ENCODE measurements around the gene VCPKMT. TPM values are rescaled to one million over a fixed set of nuclear protein-coding genes. Genes with fewer than 3 reads are reported as not detected.
A peak's percentile ranks its signal among the peaks of the same experiment; 100 is the strongest.

The VCPKMT gene
- total and polyA plus RNA-seq, 9 of the 15 experiments (the other 6 are each of a cell fraction or from before 2014, with no cell fraction given): 2.7 to 7.8 (median 6.3) TPM

DNA sequence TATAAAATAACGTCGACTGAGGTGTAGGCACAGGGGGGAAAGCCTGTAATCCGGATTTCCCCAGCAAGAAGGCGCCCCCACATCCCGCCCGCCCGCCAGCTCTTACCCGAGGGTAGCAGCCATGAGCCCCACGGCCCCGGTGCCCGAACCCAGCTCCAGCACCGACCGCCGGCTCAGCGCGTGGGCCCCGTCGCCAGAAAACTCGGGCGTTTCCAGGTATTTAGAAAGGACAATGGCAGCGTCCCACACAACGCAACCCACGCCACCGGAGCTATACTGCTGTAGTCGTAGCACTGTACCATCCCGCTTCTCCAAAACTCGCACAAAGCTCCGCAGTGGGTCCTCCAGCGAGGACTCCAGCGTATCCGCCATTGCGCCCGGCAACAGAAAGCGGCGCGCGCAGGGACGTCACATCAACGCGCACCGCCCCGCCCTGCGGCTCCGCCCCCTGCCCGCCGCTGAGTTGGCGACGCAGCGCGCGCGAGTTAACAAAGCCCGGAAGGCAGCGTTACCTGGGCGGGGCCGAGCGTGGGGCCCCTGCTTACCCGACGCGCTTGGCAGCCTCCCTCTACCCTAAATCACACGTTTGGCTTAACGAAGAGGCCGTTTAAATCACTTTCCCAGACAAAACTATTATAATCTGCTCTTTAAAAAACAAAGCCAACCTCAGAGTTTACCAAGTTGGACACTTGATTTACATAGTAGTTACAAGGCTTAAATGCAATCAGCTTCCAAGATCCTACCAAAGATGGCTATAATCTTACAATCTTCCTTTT is at the start of gene VCPKMT (continued):
- TF ChIP-seq, protein P1, sequence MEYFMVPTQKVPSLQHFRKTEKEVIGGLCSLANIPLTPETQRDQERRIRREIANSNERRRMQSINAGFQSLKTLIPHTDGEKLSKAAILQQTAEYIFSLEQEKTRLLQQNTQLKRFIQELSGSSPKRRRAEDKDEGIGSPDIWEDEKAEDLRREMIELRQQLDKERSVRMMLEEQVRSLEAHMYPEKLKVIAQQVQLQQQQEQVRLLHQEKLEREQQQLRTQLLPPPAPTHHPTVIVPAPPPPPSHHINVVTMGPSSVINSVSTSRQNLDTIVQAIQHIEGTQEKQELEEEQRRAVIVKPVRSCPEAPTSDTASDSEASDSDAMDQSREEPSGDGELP (CRISPR knock-in tag; IDR thresholded peaks at IDR 0.05; ENCODE audit: borderline replicate concordance): peak; percentile 76; the same call in 1 of the 2 replicates
- TF ChIP-seq ZBTB7A (IDR thresholded peaks at IDR 0.05; ENCODE audit: borderline replicate concordance, control insufficient read depth, low read depth, low read length) (no peak), KLF13 (tag; IDR thresholded peaks at IDR 0.05; ENCODE audit: borderline replicate concordance, low read depth) (peak; percentile 72; the same call in 1 of the 2 replicates), SIN3B (IDR thresholded peaks at IDR 0.05; ENCODE audit: low read depth) (peak; percentile 96), POLR2G (IDR thresholded peaks at IDR 0.05; ENCODE audit: low read depth, low read length) (peak; percentile 93), RAD21 (CRISPR knock-in tag; conservative IDR thresholded peaks at IDR 0.05 in 1 of 2, IDR thresholded peaks at IDR 0.05 in 1 of 2) (no peak; a peak in 1 of 4 replicates)
- TF ChIP-seq, protein P2, sequence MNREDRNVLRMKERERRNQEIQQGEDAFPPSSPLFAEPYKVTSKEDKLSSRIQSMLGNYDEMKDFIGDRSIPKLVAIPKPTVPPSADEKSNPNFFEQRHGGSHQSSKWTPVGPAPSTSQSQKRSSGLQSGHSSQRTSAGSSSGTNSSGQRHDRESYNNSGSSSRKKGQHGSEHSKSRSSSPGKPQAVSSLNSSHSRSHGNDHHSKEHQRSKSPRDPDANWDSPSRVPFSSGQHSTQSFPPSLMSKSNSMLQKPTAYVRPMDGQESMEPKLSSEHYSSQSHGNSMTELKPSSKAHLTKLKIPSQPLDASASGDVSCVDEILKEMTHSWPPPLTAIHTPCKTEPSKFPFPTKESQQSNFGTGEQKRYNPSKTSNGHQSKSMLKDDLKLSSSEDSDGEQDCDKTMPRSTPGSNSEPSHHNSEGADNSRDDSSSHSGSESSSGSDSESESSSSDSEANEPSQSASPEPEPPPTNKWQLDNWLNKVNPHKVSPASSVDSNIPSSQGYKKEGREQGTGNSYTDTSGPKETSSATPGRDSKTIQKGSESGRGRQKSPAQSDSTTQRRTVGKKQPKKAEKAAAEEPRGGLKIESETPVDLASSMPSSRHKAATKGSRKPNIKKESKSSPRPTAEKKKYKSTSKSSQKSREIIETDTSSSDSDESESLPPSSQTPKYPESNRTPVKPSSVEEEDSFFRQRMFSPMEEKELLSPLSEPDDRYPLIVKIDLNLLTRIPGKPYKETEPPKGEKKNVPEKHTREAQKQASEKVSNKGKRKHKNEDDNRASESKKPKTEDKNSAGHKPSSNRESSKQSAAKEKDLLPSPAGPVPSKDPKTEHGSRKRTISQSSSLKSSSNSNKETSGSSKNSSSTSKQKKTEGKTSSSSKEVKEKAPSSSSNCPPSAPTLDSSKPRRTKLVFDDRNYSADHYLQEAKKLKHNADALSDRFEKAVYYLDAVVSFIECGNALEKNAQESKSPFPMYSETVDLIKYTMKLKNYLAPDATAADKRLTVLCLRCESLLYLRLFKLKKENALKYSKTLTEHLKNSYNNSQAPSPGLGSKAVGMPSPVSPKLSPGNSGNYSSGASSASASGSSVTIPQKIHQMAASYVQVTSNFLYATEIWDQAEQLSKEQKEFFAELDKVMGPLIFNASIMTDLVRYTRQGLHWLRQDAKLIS (CRISPR knock-in tag; IDR thresholded peaks at IDR 0.05): 0 out of 2 replicates have a peak, but pooled peaks have one; percentile 53
- TF ChIP-seq, protein P3, sequence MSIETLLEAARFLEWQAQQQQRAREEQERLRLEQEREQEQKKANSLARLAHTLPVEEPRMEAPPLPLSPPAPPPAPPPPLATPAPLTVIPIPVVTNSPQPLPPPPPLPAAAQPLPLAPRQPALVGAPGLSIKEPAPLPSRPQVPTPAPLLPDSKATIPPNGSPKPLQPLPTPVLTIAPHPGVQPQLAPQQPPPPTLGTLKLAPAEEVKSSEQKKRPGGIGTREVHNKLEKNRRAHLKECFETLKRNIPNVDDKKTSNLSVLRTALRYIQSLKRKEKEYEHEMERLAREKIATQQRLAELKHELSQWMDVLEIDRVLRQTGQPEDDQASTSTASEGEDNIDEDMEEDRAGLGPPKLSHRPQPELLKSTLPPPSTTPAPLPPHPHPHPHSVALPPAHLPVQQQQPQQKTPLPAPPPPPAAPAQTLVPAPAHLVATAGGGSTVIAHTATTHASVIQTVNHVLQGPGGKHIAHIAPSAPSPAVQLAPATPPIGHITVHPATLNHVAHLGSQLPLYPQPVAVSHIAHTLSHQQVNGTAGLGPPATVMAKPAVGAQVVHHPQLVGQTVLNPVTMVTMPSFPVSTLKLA (conservative IDR thresholded peaks at IDR 0.05): peak; percentile 68 to 83
- TF ChIP-seq, protein P4, sequence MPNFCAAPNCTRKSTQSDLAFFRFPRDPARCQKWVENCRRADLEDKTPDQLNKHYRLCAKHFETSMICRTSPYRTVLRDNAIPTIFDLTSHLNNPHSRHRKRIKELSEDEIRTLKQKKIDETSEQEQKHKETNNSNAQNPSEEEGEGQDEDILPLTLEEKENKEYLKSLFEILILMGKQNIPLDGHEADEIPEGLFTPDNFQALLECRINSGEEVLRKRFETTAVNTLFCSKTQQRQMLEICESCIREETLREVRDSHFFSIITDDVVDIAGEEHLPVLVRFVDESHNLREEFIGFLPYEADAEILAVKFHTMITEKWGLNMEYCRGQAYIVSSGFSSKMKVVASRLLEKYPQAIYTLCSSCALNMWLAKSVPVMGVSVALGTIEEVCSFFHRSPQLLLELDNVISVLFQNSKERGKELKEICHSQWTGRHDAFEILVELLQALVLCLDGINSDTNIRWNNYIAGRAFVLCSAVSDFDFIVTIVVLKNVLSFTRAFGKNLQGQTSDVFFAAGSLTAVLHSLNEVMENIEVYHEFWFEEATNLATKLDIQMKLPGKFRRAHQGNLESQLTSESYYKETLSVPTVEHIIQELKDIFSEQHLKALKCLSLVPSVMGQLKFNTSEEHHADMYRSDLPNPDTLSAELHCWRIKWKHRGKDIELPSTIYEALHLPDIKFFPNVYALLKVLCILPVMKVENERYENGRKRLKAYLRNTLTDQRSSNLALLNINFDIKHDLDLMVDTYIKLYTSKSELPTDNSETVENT (CRISPR knock-in tag; IDR thresholded peaks at IDR 0.05): peak; percentile 82
- TF ChIP-seq, protein P5, sequence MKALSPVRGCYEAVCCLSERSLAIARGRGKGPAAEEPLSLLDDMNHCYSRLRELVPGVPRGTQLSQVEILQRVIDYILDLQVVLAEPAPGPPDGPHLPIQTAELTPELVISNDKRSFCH (CRISPR knock-in tag; IDR thresholded peaks at IDR 0.05): no peak
- TF ChIP-seq, protein P5 (tag; IDR thresholded peaks at IDR 0.05): peak; percentile 42; the same call in 1 of the 2 replicates
- TF ChIP-seq, protein P6, sequence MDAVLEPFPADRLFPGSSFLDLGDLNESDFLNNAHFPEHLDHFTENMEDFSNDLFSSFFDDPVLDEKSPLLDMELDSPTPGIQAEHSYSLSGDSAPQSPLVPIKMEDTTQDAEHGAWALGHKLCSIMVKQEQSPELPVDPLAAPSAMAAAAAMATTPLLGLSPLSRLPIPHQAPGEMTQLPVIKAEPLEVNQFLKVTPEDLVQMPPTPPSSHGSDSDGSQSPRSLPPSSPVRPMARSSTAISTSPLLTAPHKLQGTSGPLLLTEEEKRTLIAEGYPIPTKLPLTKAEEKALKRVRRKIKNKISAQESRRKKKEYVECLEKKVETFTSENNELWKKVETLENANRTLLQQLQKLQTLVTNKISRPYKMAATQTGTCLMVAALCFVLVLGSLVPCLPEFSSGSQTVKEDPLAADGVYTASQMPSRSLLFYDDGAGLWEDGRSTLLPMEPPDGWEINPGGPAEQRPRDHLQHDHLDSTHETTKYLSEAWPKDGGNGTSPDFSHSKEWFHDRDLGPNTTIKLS (IDR thresholded peaks at IDR 0.05; ENCODE audit: borderline replicate concordance, low read depth): peak; percentile 91; the same call in 1 of the 2 replicates

Measured in K562 (cell line).